Hypothalamus (tissue), 51 donors: Measurements from ENCODE around the gene DSTN.

Experiments
- DNase-seq, 51 donors: peaks; one replicate each; lab custom pipeline; 2025; lab: John Stamatoyannopoulos, UW

The DSTN gene

DNA sequence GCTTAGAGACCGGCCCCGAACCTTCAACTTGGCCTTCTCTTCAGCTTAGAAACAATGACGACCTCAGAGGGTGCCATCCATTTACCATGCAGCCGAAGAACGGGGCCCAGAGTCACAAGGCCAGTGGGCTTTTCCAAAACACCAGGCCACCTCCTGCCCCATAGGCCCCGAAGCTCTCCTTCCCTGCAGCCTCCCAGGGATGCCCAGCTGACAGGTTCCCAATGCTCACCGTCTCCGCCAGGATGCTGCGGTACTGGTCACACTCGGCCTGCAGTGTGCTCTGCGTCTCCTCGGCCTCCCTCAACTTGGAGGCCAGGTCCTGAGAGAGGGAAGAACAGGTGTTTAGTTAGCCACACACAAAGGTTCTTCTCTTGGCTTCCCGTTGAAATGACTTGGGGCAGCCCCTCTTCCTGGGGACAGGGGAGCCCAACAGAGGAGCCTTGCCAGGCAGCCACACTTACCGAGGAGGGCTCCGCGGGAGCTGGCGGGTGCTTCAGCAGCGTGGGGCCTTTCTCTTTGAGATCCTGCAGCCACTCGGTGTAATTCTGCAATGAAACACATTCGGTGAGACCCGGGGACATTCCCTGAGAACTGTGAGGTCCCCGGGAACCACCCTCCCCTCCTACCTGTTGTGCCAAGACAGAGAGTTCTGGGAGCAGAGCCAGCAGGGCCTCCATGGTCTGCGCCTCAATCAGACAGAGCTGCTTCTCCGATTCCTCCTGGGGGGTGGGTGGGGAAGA lies 51.5 kb downstream of the DSTN start:
- no peak for DNase-seq

DNA sequence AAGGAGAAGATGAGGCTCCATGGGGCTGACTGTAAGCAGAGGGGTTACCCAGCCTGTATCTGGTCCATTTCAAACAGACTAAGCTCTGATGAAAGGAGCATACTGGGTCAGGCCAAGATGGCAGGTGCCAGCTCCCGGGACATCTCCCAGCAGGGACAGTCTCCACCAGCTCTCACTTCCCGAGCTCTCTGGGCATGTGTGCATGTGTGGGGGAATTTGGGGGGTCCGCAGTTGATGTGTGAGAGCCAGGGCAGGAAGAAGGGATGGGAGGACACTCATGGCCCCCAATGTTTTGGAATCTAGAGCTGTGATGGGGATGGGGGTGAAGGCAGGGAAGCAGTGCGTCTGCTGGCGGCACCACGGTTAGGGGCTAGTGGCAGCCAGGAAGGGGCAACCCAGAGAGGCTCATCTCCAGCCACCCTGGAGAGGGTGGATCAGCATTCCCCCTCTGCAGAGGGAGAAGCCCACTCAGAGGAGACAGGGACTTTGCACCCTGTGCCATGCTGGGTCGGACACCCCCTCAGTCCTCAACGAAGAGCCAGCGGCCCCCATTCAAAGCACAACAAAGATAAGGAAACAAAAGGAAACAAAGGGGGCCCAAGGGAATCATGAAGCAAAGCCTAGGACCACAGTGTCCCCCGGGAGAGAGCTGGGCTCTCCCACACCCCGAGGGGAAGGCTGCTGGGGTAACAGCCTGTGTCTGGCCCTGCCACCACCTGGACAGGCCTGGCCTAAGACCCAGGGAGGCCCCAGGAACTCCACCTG lies 52.4 kb downstream of the DSTN start:
- DNase-seq: no peak

DNA sequence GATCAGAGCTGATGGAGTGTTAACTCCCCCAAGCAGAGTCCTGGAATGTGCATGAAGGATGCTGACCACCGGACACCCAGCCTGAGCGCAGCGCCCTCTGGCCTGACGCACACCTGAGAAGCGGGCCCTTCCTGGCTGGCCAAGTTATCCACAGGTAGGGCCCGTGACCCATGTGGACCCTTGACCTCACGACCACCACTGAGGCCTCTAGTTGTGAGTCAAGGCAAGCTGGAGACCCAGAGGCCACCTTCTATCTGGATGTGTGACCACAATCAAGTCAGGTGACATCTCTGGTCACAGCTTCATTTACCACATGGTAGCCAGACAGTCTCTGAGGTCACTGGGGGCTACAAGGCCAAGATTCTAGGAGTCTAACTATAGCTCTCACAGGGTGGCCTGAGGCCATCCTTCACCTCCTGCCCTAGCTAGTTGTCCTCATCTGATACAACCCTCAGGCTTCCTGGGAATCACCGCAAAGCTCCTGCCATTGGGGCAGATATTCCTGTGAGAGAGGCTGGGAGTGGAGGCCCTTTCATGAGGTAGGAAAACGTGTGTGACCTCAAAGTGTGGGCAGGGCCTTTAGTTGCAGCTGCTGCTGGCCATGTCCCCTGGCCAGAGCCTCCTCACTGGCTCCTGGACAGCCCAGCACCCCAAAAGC lies 53.1 kb downstream of the DSTN start:
- no peak for DNase-seq

DNA sequence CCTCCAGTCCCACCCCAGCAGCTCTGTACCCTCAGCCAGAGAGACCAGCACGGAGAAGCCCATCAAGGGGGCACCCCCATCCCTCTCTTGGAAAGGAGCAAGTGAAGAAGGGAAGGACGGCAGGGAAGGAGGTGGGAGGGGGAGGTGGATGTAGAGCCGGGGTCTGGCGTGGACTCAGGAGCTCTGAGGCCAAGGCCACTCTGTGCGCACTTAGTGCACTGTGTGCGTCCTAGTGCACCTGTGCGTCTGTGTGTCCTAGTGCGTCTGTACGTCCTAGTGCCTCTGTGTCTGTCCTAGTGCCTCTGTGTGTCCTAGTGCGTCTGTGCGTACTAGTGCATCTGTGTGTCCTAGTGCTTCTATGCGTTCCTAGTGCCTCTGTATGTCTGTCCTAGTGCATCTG lies 54.2 kb downstream of the DSTN start:
- DNase-seq: no peak

DNA sequence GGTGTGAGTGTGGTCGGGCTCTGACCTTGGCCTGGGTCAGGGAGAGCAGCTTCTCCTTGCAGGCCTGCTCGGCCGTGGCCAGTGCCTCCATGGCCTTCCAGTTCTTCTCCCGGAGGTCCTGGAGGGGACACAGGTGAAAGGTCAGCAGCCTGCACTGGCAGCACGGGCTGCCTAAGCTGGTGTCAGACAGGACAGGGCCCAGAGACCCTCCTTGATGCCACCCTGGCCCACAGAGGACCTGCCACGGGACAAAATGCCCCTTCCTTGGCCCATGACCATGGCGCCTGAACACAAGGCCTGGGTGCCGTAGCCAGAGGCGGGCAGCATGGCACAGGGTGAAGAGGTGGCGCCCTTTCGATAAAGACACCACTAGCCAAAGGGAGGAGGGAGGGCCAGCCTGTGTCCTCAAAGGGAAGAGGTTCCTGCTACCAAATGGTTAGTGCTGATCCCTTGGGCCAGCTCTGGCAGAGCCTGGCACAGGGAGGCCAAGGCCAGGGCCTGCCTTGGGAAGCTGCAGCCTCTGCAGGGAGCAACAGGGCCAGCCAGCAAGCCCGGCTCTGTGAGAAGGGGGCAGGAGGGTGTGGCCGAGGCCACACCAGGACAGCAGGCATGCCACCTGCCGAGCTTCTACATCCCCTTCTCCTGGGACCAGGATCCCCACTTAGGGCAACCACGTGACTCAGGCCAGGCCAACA lies 54.8 kb downstream of the DSTN start:
- no peak for DNase-seq

DNA sequence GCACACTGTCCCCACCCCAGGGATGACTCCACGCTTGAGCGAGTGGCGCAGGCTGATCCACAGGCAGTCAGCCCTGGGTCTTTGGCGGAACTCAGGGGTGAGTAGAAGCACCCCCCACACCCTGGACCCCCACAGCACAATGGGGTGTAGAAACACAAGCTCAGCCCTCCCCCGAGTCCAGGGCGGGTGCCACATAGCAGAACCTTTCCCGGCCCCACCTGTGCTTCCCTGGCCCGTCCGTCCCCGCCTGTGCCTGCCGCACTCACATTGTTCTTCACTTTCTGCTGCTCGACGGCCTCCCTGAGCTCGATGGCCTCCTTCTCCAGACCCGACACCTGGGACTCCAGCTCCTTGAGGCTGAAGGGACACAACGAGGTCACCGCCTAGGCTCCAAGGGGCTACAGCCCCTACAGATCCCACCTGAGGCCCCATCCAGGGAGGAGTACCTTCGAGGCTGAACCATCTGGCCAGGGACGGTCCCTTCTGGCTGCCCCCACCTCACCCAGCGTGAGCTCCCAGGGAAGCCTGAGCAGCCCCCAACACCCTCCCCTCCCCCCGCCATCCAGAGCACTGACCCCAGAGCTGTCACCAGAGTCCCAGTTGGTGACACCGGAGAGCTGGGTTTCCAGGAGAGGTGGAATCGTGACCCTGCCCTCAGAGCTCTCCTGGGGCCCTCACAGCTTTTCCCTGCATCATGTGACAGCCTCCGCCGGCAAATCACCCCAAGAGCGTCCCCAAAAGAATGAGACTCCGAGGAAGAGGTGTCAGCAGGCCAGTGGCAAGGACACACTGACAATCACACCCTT lies 55.6 kb downstream of the DSTN start:
- DNase-seq: no peak

DNA sequence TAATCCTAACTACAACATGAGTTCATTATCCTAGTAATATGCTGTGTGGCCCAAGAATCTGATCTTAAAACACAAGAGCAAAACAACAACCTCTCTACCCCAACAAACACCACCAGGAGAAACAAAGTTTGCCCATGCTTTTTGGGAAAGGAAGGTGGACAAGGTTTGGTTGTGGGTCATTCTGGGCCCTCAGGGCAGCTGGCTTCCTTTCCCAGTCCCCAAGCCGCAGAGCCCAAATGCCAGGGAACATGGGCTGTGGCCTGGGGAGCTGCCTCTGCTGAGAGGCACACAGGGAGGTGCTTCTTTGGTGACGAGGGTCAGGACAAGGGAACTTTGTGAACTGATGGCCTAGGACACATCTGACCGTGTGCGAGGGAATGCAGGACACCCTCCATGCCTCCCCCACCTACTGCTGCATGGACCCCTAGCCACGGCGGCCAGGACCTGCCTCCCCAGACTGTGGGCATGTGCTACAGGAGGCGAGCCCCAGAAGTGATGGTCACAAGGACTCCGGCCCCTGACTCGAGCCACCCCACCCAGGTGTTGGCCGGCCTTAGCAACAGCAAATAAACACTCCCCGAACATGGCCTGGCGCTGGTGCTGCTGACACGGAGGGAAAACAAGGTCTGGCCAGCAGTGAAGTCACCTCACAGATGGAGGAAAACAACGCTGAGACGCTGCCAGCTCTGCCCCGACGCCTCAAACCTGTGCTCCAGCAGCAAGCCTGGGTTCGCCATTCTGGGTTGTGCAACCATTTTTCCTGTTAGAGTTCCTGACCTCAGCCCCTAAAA lies 56.5 kb downstream of the DSTN start:
- DNase-seq: no peak

DNA sequence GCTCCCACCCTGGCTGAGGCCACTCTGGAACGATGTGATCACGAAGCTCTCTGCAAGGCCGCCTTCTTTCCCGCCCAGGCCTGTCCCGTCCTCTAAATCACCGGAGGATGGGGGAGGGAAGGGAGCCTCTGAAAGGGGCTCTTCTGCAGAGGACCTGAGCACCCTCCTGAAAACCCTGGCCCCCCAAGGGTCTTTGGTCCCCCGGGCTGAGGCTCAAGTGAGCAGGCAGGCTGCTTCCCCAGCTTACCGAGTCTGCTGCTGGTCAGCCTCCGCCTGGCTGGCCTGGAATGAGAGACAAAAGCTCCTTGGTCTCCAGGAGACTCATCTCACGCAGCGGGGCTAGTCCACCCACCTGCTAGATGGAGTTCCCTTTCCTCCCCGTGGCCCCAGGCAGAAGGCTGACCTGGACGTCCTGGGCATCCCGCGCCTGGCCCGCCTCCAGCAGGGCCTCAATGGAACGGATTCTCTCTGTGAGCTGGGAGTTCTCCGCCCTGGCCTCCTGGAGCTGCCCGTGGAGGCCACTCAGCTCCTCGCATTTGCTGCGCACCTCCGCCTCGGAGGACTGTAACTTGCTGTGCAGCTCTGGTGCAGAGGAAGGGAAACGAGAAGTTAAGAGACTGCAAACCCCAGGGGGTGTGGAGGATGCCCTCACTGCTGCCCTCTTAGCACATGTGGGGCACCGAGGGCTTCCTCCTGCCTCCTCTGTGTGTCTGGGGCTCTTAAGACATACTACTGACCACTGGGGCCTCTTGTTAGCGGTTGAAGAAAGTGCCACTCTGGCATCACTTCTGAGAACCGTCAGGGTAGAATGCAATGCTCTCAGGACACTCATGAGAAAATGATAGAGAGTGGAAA lies 57.5 kb downstream of the DSTN start:
- no peak for DNase-seq

DNA sequence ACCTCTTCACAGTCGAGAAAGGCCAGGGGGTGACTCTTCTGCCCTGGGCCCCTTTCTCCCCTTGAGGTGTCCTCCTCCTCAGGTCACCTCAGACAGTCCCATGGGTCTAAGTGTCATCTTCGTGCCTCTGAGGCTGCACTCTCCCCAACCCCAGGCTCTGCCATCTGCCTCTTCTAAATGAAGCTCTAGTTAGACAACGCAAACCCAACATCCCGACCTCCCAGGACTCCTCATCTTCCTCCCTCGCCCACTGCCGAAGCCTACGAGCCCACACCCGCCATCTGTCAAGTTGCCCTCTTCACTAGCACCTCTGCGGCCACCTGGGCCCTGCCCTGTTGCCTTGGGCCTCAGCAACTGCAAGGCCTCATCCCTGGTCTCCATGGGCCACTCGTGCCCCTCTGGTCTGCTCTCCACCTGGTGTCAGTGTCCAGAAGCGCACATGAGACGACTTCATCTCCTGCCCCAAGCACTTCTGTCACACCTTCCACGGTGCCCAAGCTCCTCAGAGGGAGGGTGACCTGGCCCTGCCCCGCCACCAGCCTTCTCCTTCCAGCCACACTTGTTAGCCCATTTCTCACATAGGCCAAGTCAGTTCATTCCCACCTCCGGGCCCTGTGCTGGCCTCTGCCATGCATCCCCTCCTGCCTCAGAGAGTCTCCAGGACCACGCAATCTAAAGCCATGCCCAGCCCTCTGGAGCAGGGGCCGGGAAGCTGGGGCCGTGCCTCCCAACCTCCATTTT lies 58.4 kb downstream of the DSTN start:
- DNase-seq: no peak

DNA sequence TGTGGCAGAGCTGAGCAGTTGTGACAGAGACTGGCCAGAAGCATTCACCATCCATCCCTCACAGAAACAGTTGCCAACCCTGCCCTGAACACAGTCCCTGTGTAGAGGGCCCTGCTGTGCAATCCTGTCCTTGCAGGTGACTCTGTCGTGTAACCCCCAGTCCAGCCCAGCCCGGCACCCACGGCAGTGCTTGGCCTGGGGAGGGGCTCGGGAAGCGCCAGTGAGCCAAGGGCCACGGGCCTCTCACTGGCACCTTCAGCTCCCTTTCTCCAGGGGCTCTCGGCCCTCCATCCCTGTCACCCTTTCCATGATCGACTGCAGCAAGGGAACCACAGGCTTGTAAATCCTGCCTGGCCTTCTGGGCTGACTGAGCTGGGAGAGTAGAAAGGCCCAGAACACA lies 59.1 kb downstream of the DSTN start:
- no peak for DNase-seq

DNA sequence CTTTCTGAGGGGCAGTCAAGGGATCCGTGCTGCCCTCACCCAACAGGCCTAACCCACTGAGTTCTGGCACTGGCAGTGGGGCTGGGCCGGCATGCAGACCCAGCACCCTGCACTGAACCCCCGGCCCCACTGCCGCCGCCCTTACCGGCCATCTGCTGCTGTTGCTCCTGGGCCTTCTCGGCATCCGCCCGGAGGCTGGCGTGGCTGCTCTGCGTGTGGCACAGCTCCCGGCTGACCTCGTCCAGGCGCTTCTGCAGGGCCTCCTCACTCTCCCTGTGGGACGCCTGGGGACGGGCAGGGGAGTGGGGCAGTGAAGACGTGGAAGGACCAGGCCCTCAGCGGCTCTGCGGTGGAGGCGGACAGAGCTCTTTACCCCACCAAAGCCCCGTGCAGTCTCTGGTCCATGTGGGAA lies 59.8 kb downstream of the DSTN start:
- DNase-seq: no peak

DNA sequence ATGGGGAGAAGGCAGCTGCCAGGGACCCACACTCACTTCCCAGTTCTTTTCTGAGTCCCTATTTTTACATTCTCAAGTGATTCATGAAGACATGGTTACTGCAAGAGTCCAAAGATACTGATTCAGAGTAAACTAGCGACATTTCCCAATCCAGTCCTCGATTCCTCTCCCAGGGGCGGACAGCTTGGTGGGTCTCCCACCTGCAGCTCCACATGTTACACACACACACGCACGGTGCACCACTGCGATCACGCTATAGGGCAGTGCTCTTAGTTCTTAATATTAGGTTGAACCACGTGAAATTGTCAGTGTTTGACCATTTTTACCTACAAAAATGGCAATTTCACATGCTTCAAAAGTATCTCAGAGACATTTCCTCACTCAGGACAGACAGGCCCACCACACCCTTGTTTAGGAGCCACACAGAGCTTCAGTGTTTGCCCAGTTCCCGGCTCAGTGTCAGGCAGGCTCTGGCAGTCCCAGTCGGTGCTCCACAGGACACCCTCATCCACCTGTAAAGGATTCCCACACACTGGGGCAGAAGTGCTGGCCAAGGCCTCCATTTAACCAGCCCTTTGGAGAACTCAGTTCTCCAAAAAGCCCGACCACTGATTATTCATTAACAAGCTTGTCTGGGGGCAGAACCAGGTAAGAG lies 60.4 kb downstream of the DSTN start:
- DNase-seq: no peak

DNA sequence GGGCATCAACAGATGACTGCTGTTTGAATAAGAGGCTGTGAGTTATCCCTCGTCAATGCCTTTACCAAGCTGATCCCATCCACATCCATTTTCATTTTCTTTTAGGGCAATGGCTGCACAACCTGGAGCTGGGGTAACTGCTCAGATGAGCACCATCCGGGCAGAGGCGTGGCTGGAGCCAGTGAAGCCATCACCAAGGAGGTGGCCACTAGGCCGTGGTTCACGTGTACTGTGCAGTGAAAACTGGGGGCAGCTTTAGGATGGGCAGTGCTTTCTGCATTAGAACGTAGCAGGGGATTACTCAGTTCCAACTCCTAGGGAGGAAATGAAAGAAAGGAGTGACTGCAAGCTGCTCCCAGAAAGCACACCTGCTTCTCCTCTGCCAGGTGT lies 60.9 kb downstream of the DSTN start:
- no peak for DNase-seq

DNA sequence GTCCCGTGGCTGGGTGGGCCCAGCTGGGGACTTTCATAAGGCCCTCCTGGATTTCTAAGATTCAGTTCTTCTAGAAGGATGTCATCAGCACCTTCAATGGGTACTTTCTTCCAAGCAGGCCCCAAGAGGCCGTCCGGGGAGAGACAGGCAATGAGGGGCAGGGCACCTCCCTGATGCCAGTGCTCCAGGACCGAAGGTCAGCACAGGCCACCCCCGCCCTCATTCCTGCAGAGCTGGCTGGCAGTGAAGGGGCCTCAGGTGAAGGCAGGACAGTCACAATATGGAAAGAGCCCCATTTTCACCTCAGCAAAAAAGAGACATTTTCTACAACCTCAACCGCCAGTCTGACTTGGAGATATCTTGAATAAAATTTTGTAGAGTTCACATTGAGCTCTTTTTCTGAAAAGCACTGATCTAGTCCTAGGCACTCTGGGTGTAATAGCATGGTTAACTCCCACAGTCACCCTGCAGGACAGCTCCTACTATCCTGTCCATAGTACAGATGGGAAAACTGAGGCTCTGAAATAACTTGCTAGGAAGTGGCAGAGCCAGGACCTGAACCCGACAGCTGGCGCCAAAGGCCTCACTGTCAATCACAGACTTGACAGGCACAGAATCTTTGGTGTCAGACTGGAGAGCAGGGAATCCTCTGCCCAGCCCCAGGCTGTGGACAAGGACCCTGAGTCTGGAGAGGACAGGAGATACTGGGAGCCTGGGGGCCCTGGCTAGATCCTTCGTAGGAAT lies 61.9 kb downstream of the DSTN start:
- DNase-seq: no peak

DNA sequence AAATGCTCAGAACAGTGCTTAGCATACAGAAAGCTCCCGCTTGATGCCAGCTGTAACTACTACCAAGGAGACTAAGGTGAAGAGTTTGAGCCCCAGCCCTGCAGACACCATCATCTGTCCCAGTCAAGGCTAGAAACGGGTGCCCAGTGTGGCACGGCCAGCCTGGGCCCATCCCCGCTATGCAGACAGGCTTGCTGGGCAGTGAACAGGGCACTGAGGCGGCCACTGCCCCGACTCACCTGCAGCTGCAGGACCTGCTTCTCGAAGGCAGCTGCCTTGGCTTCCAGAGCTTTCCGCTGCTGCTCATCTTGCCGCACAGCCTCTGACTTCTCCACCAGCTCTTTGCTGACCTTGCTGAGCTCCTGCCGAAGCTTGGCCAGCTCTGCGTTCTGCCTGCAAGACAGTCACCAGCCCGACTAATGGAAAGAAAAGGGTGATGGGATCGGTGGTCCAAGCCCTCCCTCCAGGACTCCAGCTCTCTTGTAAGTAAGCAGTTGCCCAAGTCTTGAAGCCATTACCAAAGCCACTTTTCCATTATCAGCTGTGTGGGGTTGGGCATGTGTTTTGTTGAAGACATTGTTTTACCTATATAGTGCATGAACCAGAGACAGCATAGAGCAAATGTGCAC lies 63.5 kb downstream of the DSTN start:
- DNase-seq: no peak

DNA sequence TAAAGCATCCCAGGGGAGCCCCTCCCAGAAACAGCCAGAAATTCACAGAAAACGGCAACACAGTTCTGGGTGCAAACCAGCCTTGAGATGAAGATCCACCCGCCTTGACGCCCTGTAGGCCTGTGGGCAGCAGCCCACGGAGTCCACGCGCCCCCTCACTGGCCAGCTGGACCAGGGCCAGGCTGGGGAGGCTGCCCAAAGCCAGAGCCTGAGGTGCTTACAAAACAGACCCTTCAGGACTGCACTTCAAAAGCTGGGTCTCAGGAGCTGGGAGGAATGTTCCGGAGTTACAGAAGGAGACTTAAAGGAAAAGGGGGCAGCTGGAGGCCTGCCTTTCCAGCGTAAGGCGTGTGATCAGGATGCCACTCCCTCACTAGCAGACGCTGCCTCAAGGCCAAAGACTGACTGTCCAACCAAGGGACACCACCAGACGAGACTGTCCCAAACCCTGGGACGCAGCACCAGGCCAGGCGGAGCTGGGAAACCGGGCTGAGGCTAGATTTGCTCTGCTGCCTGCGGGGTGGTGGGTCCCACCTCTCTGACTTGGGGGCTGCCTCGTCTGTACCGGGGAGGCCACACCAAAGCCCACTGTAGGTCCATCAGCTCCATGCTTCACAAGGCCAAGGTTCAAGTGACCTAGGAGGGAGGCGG lies 64.1 kb downstream of the DSTN start:
- DNase-seq: peak in 10 of 51 donors; percentile 10 to 37 (median 20)
